HCT116 (cell line): ENCODE data around the gene POTEJ. TPM values are rescaled to one million over a fixed set of nuclear protein-coding genes. Genes with fewer than 3 reads are reported as not detected.
A peak's percentile ranks its signal among the peaks of the same experiment; 100 is the strongest.
"Not testable (repeated sequence)": the region's sequence is repeated elsewhere in the genome, so short reads cannot be mapped to it uniquely, and the experiment has no call there.

Source experiments
- ATAC-seq: fragments of 200-7000 bp; cut with Tn5 transposase; 2 replicates; pipeline ENCODE4 v1.9.1; 2020; ENCODE audit warnings: mild to moderate bottlenecking, moderate library complexity
- BruUV-seq: library from RNA; stranded (reverse); fragments of 400-500 nt; replicated peaks from 2 replicates; lab custom pipeline; 2021; lab: Mats Ljungman, UMichigan
- CTCF ChIA-PET: fragments of 300-600 bp; sonication (Branson Sonifier 250); formaldehyde crosslinking; loops from one replicate; lab custom pipeline; 2021; ENCODE audit warnings: antibody characterized with exemption; lab: Charles Lee
- POLR2A ChIA-PET: fragments of 300-600, 350-600 bp; sonication (Branson Sonifier 250); formaldehyde crosslinking; loops from one replicate; lab custom pipeline; 2021; ENCODE audit warnings: antibody characterized with exemption; lab: Charles Lee
- RAD21 ChIA-PET, 2 experiments: fragments of 300-600 bp; sonication (Branson Sonifier 250); formaldehyde crosslinking; loops; one replicate each; lab custom pipeline; 2023; ENCODE audit warnings: low total read pairs in 2 of 2; ENCODE audit not compliant: uncharacterized antibody in 2 of 2, unreplicated experiment in 2 of 2, low non-redundant PET in 1 of 2; lab: Charles Lee
- DNase-seq: peaks from one replicate; pipeline ENCODE4 v3.0.0-alpha.2; 2010; ENCODE audit warnings: low read depth, low spot score
- H2AFZ ChIP-seq: fragments of 200-600 bp; shearing (Covaris generic), sonication (generic); 2 replicates; pipeline ENCODE4 v1.6.1; 2017; ENCODE audit warnings: low read depth, mixed run types, mixed read lengths, antibody characterized with exemption, low read length; ENCODE audit not compliant: poor library complexity, severe bottlenecking
- H3K27ac ChIP-seq: 2 replicates; pipeline ENCODE4 v1.5.1; 2012; ENCODE audit warnings: low read depth, low read length
- H3K27me3 ChIP-seq: fragments of 200-600 bp; sonication (generic); 2 replicates; pipeline ENCODE4 v1.6.1; 2016; ENCODE audit warnings: mixed run types, low read length, mixed read lengths; ENCODE audit not compliant: insufficient read depth
- H3K36me3 ChIP-seq, 2 experiments: fragments of 200-500 bp in 1 of 2; fragments of 200-600 bp in 1 of 2; sonication (Bioruptor generic) in 1 of 2; sonication (generic) in 1 of 2; 2 replicates each; pipeline versions ENCODE4 v1.5.1 to v1.6.1; 2014 to 2016; ENCODE audit warnings: low read length in 2 of 2, inconsistent platforms in 1 of 2, mixed read lengths in 1 of 2, mixed run types in 1 of 2; ENCODE audit not compliant: insufficient read depth in 2 of 2, control insufficient read depth in 1 of 2
- H3K4me1 ChIP-seq, 2 experiments: fragments of 200-600 bp in 1 of 2; sonication (generic) in 1 of 2; 2 replicates each; pipeline versions ENCODE4 v1.5.1 to v1.6.1; 2012 to 2017; ENCODE audit warnings: low read length in 2 of 2, inconsistent platforms in 1 of 2, mild to moderate bottlenecking in 1 of 2, mixed read lengths in 1 of 2, mixed run types in 1 of 2, moderate library complexity in 1 of 2; ENCODE audit not compliant: insufficient read depth in 2 of 2, control insufficient read depth in 1 of 2
- H3K4me2 ChIP-seq: fragments of 200-600 bp; sonication (generic); 2 replicates; pipeline ENCODE4 v1.6.1; 2017; ENCODE audit warnings: mixed run types, low read length, mixed read lengths
- H3K4me3 ChIP-seq, 2 experiments: fragments of 200-600 bp in 1 of 2; sonication (generic) in 1 of 2; replicated peaks in 1 of 2; 2 replicates each; pipeline ENCODE4 v1.5.1; 2011 to 2016; ENCODE audit warnings: low read length in 2 of 2, control low read depth in 1 of 2, low read depth in 1 of 2, mild to moderate bottlenecking in 1 of 2, mixed read lengths in 1 of 2, mixed run types in 1 of 2
- H3K79me2 ChIP-seq: fragments of 200-600 bp; sonication (generic); 2 replicates; pipeline ENCODE4 v1.6.1; 2017; ENCODE audit warnings: mild to moderate bottlenecking, mixed run types, low read length, moderate library complexity, mixed read lengths; ENCODE audit not compliant: insufficient read depth
- H3K9ac ChIP-seq: fragments of 200-600 bp; sonication (generic); 2 replicates; pipeline ENCODE4 v1.6.1; 2016; ENCODE audit warnings: low read length, mixed read lengths
- H3K9me2 ChIP-seq: fragments of 200-600 bp; sonication (generic), shearing (Covaris generic); 2 replicates; pipeline ENCODE4 v1.6.1; 2017; ENCODE audit warnings: mixed run types, mild to moderate bottlenecking, moderate library complexity; ENCODE audit not compliant: insufficient read depth
- H3K9me3 ChIP-seq, 2 experiments: fragments of 200-500 bp in 1 of 2; fragments of 200-600 bp in 1 of 2; sonication (Bioruptor generic) in 1 of 2; sonication (generic) in 1 of 2; 2 replicates each; pipeline ENCODE4 v1.6.1; 2014 to 2017; ENCODE audit warnings: low read length in 2 of 2, mixed read lengths in 2 of 2, inconsistent platforms in 1 of 2, low read depth in 1 of 2, mild to moderate bottlenecking in 1 of 2, mixed run types in 1 of 2, moderate library complexity in 1 of 2; ENCODE audit not compliant: control insufficient read depth in 1 of 2, insufficient read depth in 1 of 2
- H4K20me1 ChIP-seq: fragments of 200-600 bp; sonication (generic), shearing (Covaris generic); 2 replicates; pipeline ENCODE4 v1.6.1; 2017; ENCODE audit warnings: mixed run types, mild to moderate bottlenecking, moderate library complexity; ENCODE audit not compliant: insufficient read depth
- intact Hi-C: fragments of 100-400 bp; cut with micrococcal nuclease; formaldehyde crosslinking; loops from 2 replicates; pipeline ENCODE4 v1.10.0; 2022
- total RNA-seq: library from RNA; stranded (reverse); gene quantifications from one replicate; pipeline ENCODE4 v1.2.1, GENCODE V29; 2021; ENCODE audit not compliant: unreplicated experiment

Gene POTEJ
- total RNA-seq, 1 experiment from 2014 or later, result not detected

- RAD21 ChIA-PET, H3K79me2 ChIP-seq, H3K9ac ChIP-seq, POLR2A ChIA-PET, H4K20me1 ChIP-seq, H3K9me2 ChIP-seq, intact Hi-C loops, H3K4me1 ChIP-seq, H3K9me3 ChIP-seq, H3K36me3 ChIP-seq, H3K4me2 ChIP-seq, CTCF ChIA-PET, H3K4me3 ChIP-seq, H2AFZ ChIP-seq, BruUV-seq, ATAC-seq, H3K27me3 ChIP-seq, H3K27ac ChIP-seq, DNase-seq: not testable (repeated sequence)
Observed at GRCh38 chr2:130599926-130600325, 11.3 kb upstream of the POTEJ start.

- H3K9ac ChIP-seq, H3K9me2 ChIP-seq, BruUV-seq, H3K36me3 ChIP-seq, H3K79me2 ChIP-seq, H3K4me2 ChIP-seq, H3K27me3 ChIP-seq, H3K4me1 ChIP-seq, H3K4me3 ChIP-seq, H4K20me1 ChIP-seq, DNase-seq, RAD21 ChIA-PET, CTCF ChIA-PET, H2AFZ ChIP-seq, H3K9me3 ChIP-seq, POLR2A ChIA-PET, ATAC-seq, H3K27ac ChIP-seq, intact Hi-C loops: not testable (repeated sequence)
Observed at GRCh38 chr2:130601648-130602302, 9.5 kb upstream of the POTEJ start.

GRCh38 chr2:130608276-130609001 is 2.8 kb upstream of the POTEJ start:
- POLR2A ChIA-PET, H3K79me2 ChIP-seq, CTCF ChIA-PET, H3K9me3 ChIP-seq, H3K27me3 ChIP-seq, H3K4me1 ChIP-seq, RAD21 ChIA-PET, ATAC-seq, H3K4me2 ChIP-seq, BruUV-seq, H3K27ac ChIP-seq, H3K4me3 ChIP-seq, H3K9ac ChIP-seq, intact Hi-C loops, H3K9me2 ChIP-seq, H2AFZ ChIP-seq, H3K36me3 ChIP-seq, DNase-seq, H4K20me1 ChIP-seq: not testable (repeated sequence)

- H3K36me3 ChIP-seq, H3K79me2 ChIP-seq, H4K20me1 ChIP-seq, H3K4me2 ChIP-seq, RAD21 ChIA-PET, H2AFZ ChIP-seq, H3K4me1 ChIP-seq, H3K9me3 ChIP-seq, intact Hi-C loops, BruUV-seq, H3K27ac ChIP-seq, DNase-seq, H3K9me2 ChIP-seq, H3K9ac ChIP-seq, CTCF ChIA-PET, POLR2A ChIA-PET, H3K27me3 ChIP-seq, H3K4me3 ChIP-seq: not testable (repeated sequence)
- peak; percentile 90 for ATAC-seq
Observed at GRCh38 chr2:130609002-130609920, 2.0 kb upstream of the POTEJ start.
